Measurements from ENCODE around the gene GRM2. TPM values are rescaled to one million over a fixed set of nuclear protein-coding genes. Genes with fewer than 3 reads are reported as not detected.

The GRM2 gene
- total and polyA plus RNA-seq, 4 donors: 1.3 to 10.2 (median 3.5) TPM

- Histone ChIP-seq H3K27ac (ENCODE audit: low read depth, low read length) (no peak overlapping the region), H3K4me3 (ENCODE audit: low read depth, low read length) (no peak overlapping the region), H3K9me3 (ENCODE audit: control insufficient read depth, insufficient read depth, low read length) (no peaks in the 10 kb centered on the region), H3K27me3 (ENCODE audit: control insufficient read depth, insufficient read depth, low read length) (peaks cover 9% of the 10 kb centered on the region), H3K36me3 (ENCODE audit: control insufficient read depth, insufficient read depth, low read length) (peaks cover 26% of the 10 kb centered on the region), H3K4me1 (ENCODE audit: control insufficient read depth, insufficient read depth, low read length) (peaks cover 17% of the 10 kb centered on the region)
- no peak for DNase-seq (ENCODE audit: low read depth in 4 of 6, low spot score in 6 of 6)
- WGBS (ENCODE audit: insufficient coverage): 85% methylated on average over 6 of the region's 8 CpGs
These were observed 4.6 kb downstream of the GRM2 start for GRCh38 chr3:51711352-51712037.

DNA sequence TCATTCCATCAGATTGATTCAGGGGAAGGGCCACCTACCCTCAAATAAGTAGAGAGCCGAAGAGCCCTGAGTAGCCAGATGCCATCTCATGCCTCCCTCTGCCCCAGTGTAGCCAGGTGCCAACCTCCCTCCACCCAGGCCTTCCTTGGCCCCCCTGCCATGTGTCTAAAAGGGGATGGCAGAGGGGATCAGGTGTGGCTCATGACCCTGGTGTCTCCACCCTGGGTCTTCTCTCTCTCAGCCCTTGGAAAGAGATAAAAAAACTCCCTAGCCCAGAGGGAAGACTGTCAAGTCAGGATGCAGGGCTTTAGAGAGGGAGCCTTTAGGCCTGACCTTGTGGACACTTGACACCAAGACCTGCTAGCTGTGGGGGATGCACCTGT lies 5.2 kb downstream of the GRM2 start:
- Histone ChIP-seq H3K36me3 (ENCODE audit: control insufficient read depth, insufficient read depth, low read length) (peaks cover 30% of the 10 kb centered on the region), H3K9me3 (ENCODE audit: control insufficient read depth, insufficient read depth, low read length) (no peaks in the 10 kb centered on the region), H3K27me3 (ENCODE audit: control insufficient read depth, insufficient read depth, low read length) (peaks cover 9% of the 10 kb centered on the region), H3K27ac (ENCODE audit: low read depth, low read length) (no peak overlapping the region), H3K4me3 (ENCODE audit: low read depth, low read length) (no peak overlapping the region), H3K4me1 (ENCODE audit: control insufficient read depth, insufficient read depth, low read length) (peaks cover 15% of the 10 kb centered on the region)
- DNase-seq (ENCODE audit: low read depth in 4 of 6, low spot score in 6 of 6): no peak
- no CpG with 5 or more reads among the region's 1 CpG for WGBS (ENCODE audit: insufficient coverage)

DNA sequence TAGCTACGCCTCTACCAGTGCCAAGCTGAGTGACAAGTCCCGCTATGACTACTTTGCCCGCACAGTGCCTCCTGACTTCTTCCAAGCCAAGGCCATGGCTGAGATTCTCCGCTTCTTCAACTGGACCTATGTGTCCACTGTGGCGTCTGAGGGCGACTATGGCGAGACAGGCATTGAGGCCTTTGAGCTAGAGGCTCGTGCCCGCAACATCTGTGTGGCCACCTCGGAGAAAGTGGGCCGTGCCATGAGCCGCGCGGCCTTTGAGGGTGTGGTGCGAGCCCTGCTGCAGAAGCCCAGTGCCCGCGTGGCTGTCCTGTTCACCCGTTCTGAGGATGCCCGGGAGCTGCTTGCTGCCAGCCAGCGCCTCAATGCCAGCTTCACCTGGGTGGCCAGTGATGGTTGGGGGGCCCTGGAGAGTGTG lies 5.7 kb downstream of the GRM2 start:
- Histone ChIP-seq H3K4me3 (ENCODE audit: low read depth, low read length) (no peak overlapping the region), H3K4me1 (ENCODE audit: control insufficient read depth, insufficient read depth, low read length) (peaks cover 10% of the 10 kb centered on the region), H3K36me3 (ENCODE audit: control insufficient read depth, insufficient read depth, low read length) (peaks cover 34% of the 10 kb centered on the region), H3K27me3 (ENCODE audit: control insufficient read depth, insufficient read depth, low read length) (peaks cover 9% of the 10 kb centered on the region), H3K9me3 (ENCODE audit: control insufficient read depth, insufficient read depth, low read length) (no peaks in the 10 kb centered on the region), H3K27ac (ENCODE audit: low read depth, low read length) (no peak overlapping the region)
- WGBS (ENCODE audit: insufficient coverage): 96% methylated on average over 20 of the region's 20 CpGs
- no peak for DNase-seq (ENCODE audit: low read depth in 4 of 6, low spot score in 6 of 6)

- DNase-seq (ENCODE audit: low read depth in 4 of 6, low spot score in 6 of 6): no peak
- Histone ChIP-seq H3K27ac (ENCODE audit: low read depth, low read length) (no peak overlapping the region), H3K4me1 (ENCODE audit: control insufficient read depth, insufficient read depth, low read length) (peaks cover 6% of the 10 kb centered on the region), H3K4me3 (ENCODE audit: low read depth, low read length) (no peak overlapping the region), H3K36me3 (ENCODE audit: control insufficient read depth, insufficient read depth, low read length) (peaks cover 38% of the 10 kb centered on the region), H3K9me3 (ENCODE audit: control insufficient read depth, insufficient read depth, low read length) (no peaks in the 10 kb centered on the region), H3K27me3 (ENCODE audit: control insufficient read depth, insufficient read depth, low read length) (peaks cover 6% of the 10 kb centered on the region)
- WGBS (ENCODE audit: insufficient coverage): 96% methylated on average over 19 of the region's 19 CpGs
These were observed 6.1 kb downstream of the GRM2 start for GRCh38 chr3:51712963-51713362.

DNA sequence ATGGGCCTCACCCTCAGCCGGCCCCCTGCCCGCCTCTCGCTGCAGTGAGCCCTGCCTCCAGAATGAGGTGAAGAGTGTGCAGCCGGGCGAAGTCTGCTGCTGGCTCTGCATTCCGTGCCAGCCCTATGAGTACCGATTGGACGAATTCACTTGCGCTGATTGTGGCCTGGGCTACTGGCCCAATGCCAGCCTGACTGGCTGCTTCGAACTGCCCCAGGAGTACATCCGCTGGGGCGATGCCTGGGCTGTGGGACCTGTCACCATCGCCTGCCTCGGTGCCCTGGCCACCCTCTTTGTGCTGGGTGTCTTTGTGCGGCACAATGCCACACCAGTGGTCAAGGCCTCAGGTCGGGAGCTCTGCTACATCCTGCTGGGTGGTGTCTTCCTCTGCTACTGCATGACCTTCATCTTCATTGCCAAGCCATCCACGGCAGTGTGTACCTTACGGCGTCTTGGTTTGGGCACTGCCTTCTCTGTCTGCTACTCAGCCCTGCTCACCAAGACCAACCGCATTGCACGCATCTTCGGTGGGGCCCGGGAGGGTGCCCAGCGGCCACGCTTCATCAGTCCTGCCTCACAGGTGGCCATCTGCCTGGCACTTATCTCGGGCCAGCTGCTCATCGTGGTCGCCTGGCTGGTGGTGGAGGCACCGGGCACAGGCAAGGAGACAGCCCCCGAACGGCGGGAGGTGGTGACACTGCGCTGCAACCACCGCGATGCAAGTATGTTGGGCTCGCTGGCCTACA lies 8.5 kb downstream of the GRM2 start:
- Histone ChIP-seq H3K9me3 (ENCODE audit: control insufficient read depth, insufficient read depth, low read length) (no peaks in the 10 kb centered on the region), H3K36me3 (ENCODE audit: control insufficient read depth, insufficient read depth, low read length) (peaks cover 41% of the 10 kb centered on the region), H3K27me3 (ENCODE audit: control insufficient read depth, insufficient read depth, low read length) (no peaks in the 10 kb centered on the region), H3K4me3 (ENCODE audit: low read depth, low read length) (no peak overlapping the region), H3K27ac (ENCODE audit: low read depth, low read length) (no peak overlapping the region), H3K4me1 (ENCODE audit: control insufficient read depth, insufficient read depth, low read length) (peaks cover 8% of the 10 kb centered on the region)
- 93% methylated on average over 36 of the region's 36 CpGs for WGBS (ENCODE audit: insufficient coverage)
- DNase-seq (ENCODE audit: low read depth in 4 of 6, low spot score in 6 of 6): no peak

DNA sequence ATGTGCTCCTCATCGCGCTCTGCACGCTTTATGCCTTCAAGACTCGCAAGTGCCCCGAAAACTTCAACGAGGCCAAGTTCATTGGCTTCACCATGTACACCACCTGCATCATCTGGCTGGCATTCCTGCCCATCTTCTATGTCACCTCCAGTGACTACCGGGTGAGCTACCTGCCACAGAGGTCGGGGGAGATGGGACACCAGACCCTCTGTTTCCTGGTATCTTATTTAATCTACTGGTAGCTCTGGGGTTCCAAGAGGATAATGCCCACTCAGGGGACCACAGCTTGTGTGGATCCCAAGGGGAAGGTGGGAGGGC lies 9.1 kb downstream of the GRM2 start:
- peaks cover 8% of the 10 kb centered on the region for H3K4me1 ChIP-seq (ENCODE audit: control insufficient read depth, insufficient read depth, low read length)
- WGBS (ENCODE audit: insufficient coverage): 99% methylated on average over 7 of the region's 8 CpGs
- no peak overlapping the region for H3K4me3 ChIP-seq (ENCODE audit: low read depth, low read length)
- no peaks in the 10 kb centered on the region for H3K9me3 ChIP-seq (ENCODE audit: control insufficient read depth, insufficient read depth, low read length)
- H3K27me3 ChIP-seq (ENCODE audit: control insufficient read depth, insufficient read depth, low read length): no peaks in the 10 kb centered on the region
- no peak for DNase-seq (ENCODE audit: low read depth in 4 of 6, low spot score in 6 of 6)
- H3K27ac ChIP-seq (ENCODE audit: low read depth, low read length): no peak overlapping the region
- peaks cover 41% of the 10 kb centered on the region for H3K36me3 ChIP-seq (ENCODE audit: control insufficient read depth, insufficient read depth, low read length)

GRCh38 chr3:51716805-51717204 lies 9.9 kb downstream of the GRM2 start:
- Histone ChIP-seq H3K9me3 (ENCODE audit: control insufficient read depth, insufficient read depth, low read length) (no peaks in the 10 kb centered on the region), H3K36me3 (ENCODE audit: control insufficient read depth, insufficient read depth, low read length) (peaks cover 39% of the 10 kb centered on the region), H3K27ac (ENCODE audit: low read depth, low read length) (no peak overlapping the region), H3K4me1 (ENCODE audit: control insufficient read depth, insufficient read depth, low read length) (peaks cover 8% of the 10 kb centered on the region), H3K27me3 (ENCODE audit: control insufficient read depth, insufficient read depth, low read length) (no peaks in the 10 kb centered on the region), H3K4me3 (ENCODE audit: low read depth, low read length) (no peak overlapping the region)
- no peak for DNase-seq (ENCODE audit: low read depth in 4 of 6, low spot score in 6 of 6)
- WGBS (ENCODE audit: insufficient coverage): 89% methylated on average over 5 of the region's 5 CpGs

DNA sequence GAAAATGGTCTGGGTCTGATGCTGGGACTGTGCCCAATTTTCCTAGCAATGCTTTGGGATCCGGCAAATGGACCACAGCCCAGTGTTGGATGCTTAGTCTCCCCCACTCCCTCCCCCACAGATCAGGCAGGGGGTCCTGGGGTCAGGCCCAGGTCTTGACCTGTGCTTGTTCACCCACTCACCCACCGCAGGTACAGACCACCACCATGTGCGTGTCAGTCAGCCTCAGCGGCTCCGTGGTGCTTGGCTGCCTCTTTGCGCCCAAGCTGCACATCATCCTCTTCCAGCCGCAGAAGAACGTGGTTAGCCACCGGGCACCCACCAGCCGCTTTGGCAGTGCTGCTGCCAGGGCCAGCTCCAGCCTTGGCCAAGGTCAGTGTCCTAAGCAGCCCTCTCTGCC lies 10.6 kb downstream of the GRM2 start:
- Histone ChIP-seq H3K4me1 (ENCODE audit: control insufficient read depth, insufficient read depth, low read length) (peaks cover 8% of the 10 kb centered on the region), H3K4me3 (ENCODE audit: low read depth, low read length) (no peak overlapping the region), H3K36me3 (ENCODE audit: control insufficient read depth, insufficient read depth, low read length) (peaks cover 36% of the 10 kb centered on the region), H3K27ac (ENCODE audit: low read depth, low read length) (no peak overlapping the region), H3K9me3 (ENCODE audit: control insufficient read depth, insufficient read depth, low read length) (no peaks in the 10 kb centered on the region), H3K27me3 (ENCODE audit: control insufficient read depth, insufficient read depth, low read length) (no peaks in the 10 kb centered on the region)
- 92% methylated on average over 10 of the region's 10 CpGs for WGBS (ENCODE audit: insufficient coverage)
- DNase-seq (ENCODE audit: low read depth in 4 of 6, low spot score in 6 of 6): no peak

- Histone ChIP-seq H3K27me3 (ENCODE audit: control insufficient read depth, insufficient read depth, low read length) (no peaks in the 10 kb centered on the region), H3K4me1 (ENCODE audit: control insufficient read depth, insufficient read depth, low read length) (peaks cover 8% of the 10 kb centered on the region), H3K36me3 (ENCODE audit: control insufficient read depth, insufficient read depth, low read length) (peaks cover 31% of the 10 kb centered on the region), H3K9me3 (ENCODE audit: control insufficient read depth, insufficient read depth, low read length) (no peaks in the 10 kb centered on the region), H3K27ac (ENCODE audit: low read depth, low read length) (no peak overlapping the region), H3K4me3 (ENCODE audit: low read depth, low read length) (no peak overlapping the region)
- DNase-seq (ENCODE audit: low read depth in 4 of 6, low spot score in 6 of 6): no peak
- WGBS (ENCODE audit: insufficient coverage): 80% methylated on average over 7 of the region's 7 CpGs
These were observed 11.1 kb downstream of the GRM2 start for GRCh38 chr3:51717947-51718346.
